Rectal smooth muscle tissue (tissue), 1 donor: ENCODE data around the gene RNF180.

ENCODE experiments used
- H3K27ac ChIP-seq: one replicate; pipeline ENCODE4 v1.7.0; 2013; ENCODE audit warnings: low read depth, low read length, inconsistent platforms
- H3K27me3 ChIP-seq: one replicate; pipeline ENCODE4 v1.7.0; 2013; ENCODE audit warnings: low read length; ENCODE audit not compliant: control insufficient read depth, insufficient read depth
- H3K36me3 ChIP-seq: one replicate; pipeline ENCODE4 v1.7.0; 2013; ENCODE audit warnings: low read length; ENCODE audit not compliant: control insufficient read depth, insufficient read depth
- H3K4me1 ChIP-seq: one replicate; pipeline ENCODE4 v1.7.0; 2013; ENCODE audit warnings: low read length; ENCODE audit not compliant: control insufficient read depth, insufficient read depth
- H3K4me3 ChIP-seq: one replicate; pipeline ENCODE4 v1.7.0; 2013; ENCODE audit warnings: low read length
- H3K9ac ChIP-seq: one replicate; pipeline ENCODE4 v1.7.0; 2013; ENCODE audit warnings: low read length

The RNF180 gene

DNA sequence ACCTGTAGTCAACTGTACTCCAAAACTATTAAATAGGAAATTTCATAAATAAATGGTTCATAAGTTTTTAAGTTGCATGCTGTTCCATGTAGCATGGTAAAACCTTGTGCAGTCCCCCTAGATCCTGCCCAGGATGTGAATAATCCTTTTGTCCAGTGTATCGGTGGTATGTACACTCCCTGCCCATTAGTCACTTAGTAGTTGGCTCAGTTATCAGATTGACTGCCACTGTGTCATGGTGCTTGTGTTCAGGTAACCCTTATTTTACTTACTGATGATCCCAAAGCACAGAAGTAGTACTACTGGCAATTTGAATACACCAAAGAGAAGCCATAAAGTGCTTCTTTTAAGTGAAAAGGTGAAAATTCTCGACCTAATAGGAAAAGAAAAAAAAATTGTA is 134.2 kb downstream of the RNF180 start:
- Histone ChIP-seq H3K4me3 (no peak overlapping the region), H3K9ac (no peak overlapping the region), H3K4me1 (no peaks in the 10 kb centered on the region), H3K27ac (no peak overlapping the region), H3K27me3 (no peaks in the 10 kb centered on the region), H3K36me3 (no peaks in the 10 kb centered on the region)

- Histone ChIP-seq H3K4me3 (no peak overlapping the region), H3K27me3 (no peaks in the 10 kb centered on the region), H3K9ac (no peak overlapping the region), H3K36me3 (no peaks in the 10 kb centered on the region), H3K4me1 (no peaks in the 10 kb centered on the region), H3K27ac (no peak overlapping the region)
Observed at GRCh38 chr5:64301566-64301965, 135.9 kb downstream of the RNF180 start.

DNA sequence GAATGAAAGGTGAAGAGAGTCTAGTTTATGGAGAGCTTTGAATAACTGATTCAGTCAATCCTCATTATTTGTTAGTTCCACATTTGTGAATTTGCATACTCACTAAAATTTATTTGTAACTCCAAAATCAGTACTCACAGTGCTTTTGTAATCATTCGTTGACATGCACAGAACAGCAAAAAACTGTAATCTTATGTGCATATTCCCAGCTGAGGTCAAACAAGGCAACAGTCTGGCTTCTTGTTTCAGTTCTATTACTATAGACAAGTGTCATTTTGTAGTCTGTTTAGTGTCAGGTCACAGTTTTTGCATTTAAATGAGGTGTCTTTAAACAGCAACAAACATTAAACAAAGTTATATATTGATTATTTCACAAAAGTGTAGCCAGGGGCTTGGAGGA is 142.5 kb downstream of the RNF180 start:
- Histone ChIP-seq H3K27ac (no peak overlapping the region), H3K9ac (no peak overlapping the region), H3K4me3 (no peak overlapping the region), H3K4me1 (no peaks in the 10 kb centered on the region), H3K27me3 (no peaks in the 10 kb centered on the region), H3K36me3 (no peaks in the 10 kb centered on the region)

- Histone ChIP-seq H3K9ac (no peak overlapping the region), H3K36me3 (no peaks in the 10 kb centered on the region), H3K27ac (no peak overlapping the region), H3K27me3 (no peaks in the 10 kb centered on the region), H3K4me3 (no peak overlapping the region), H3K4me1 (no peaks in the 10 kb centered on the region)
Observed at GRCh38 chr5:64312491-64312890, 146.8 kb downstream of the RNF180 start.

DNA sequence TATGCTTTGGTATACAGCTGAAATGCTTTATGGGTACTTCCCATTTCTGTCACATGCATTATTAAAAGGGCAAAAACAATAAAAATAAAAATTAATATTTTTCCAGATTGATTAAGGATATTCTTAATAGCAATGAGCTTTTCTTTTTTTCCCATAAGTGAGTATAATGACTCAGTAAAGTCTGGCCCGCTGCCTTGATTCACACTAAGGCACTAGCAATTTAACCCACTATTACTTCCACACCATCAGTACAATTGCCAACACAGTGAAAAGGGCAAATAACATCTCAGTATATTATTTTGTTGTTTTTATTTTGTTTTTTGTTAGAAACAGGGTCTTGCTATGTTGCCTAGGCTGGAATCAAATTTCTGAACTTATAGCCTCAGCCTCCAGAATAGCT is 150.1 kb downstream of the RNF180 start:
- no peaks in the 10 kb centered on the region for H3K27me3 ChIP-seq
- H3K4me3 ChIP-seq: no peak overlapping the region
- no peak overlapping the region for H3K27ac ChIP-seq
- H3K9ac ChIP-seq: no peak overlapping the region
- H3K36me3 ChIP-seq: no peaks in the 10 kb centered on the region
- H3K4me1 ChIP-seq: no peaks in the 10 kb centered on the region

DNA sequence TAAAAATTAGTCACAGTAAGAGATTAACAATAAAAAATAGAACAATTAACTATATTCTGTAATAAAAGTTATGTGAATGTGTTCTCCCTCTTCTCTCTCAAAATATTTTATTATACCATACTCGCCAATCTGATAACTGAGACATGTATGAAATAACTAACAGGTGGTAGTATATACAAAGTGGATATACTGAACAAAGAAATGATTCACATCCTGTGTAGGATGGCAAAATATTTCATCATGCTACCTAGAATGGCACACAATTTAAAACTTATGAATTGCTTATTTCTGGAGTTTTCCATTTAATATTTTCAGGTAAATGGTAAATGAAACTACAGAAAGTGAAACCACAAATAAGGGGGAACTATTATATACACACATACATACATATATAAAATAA is 152.5 kb downstream of the RNF180 start:
- Histone ChIP-seq H3K4me1 (no peaks in the 10 kb centered on the region), H3K27me3 (no peaks in the 10 kb centered on the region), H3K9ac (no peak overlapping the region), H3K4me3 (no peak overlapping the region), H3K27ac (no peak overlapping the region), H3K36me3 (no peaks in the 10 kb centered on the region)

GRCh38 chr5:64323591-64323990 is 157.9 kb downstream of the RNF180 start:
- Histone ChIP-seq H3K4me1 (no peaks in the 10 kb centered on the region), H3K9ac (no peak overlapping the region), H3K27me3 (no peaks in the 10 kb centered on the region)

DNA sequence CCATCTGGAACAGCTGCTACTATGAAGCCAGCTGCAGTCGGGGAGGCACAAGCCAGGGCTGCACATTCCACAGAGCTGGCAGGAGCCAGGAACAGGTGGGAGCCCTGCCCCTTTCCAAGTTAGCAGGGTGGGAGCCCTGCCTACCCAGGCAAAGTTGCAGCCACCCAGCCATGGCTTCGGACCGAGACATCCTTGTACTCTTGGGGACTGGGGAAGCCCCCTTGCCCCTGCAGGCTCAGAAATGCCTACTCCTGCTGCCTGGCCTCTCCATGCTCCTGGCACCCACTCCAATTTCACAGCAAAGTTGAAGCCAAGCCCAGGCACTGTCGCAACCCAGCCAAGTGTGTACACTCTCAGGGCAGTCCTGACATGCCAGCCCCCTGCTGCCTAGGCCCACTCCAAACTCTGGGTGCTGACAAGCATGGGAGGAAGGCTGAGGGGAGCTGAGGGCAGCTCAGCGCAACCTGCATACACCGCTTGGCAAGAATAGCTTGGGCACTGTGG is 165.1 kb downstream of the RNF180 start:
- Histone ChIP-seq H3K4me1 (no peaks in the 10 kb centered on the region), H3K27ac (no peak overlapping the region), H3K36me3 (peaks cover 2% of the 10 kb centered on the region), H3K4me3 (no peak overlapping the region), H3K9ac (no peak overlapping the region), H3K27me3 (no peaks in the 10 kb centered on the region)

More at GRCh38 chr5:64323591-64323990, 157.9 kb downstream of the RNF180 start:
- no peak overlapping the region for H3K4me3 ChIP-seq
- H3K27ac ChIP-seq: no peak overlapping the region
- no peaks in the 10 kb centered on the region for H3K36me3 ChIP-seq

GRCh38 chr5:64331597-64332277 is 166.1 kb downstream of the RNF180 start:
- Histone ChIP-seq H3K27ac (no peak overlapping the region), H3K4me1 (no peaks in the 10 kb centered on the region), H3K4me3 (no peak overlapping the region), H3K27me3 (no peaks in the 10 kb centered on the region), H3K36me3 (peaks cover 2% of the 10 kb centered on the region), H3K9ac (no peak overlapping the region)

GRCh38 chr5:64333886-64334285 is 168.2 kb downstream of the RNF180 start:
- H3K27me3 ChIP-seq: no peaks in the 10 kb centered on the region
- H3K4me3 ChIP-seq: no peak overlapping the region
- peaks cover 2% of the 10 kb centered on the region for H3K36me3 ChIP-seq
- H3K4me1 ChIP-seq: no peaks in the 10 kb centered on the region
- H3K27ac ChIP-seq: no peak overlapping the region
- H3K9ac ChIP-seq: no peak overlapping the region

DNA sequence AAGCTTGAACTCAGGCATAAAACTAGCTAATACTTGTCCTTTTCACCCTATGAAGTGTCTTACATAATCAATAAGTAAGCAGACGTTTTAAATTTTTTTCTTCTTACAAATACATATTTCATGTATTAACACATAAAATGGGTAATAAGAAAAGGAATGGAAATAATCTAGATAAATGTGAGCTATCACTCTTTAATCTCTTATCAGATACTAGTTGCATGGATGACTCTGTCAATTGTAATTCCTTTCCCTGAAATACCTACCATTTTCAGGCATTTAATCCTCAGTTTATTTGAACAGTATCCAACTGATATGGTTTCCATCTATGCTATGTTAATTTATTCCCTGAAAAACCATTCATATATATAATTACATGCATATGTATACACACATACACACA is 174.1 kb downstream of the RNF180 start:
- no peak overlapping the region for H3K4me3 ChIP-seq

DNA sequence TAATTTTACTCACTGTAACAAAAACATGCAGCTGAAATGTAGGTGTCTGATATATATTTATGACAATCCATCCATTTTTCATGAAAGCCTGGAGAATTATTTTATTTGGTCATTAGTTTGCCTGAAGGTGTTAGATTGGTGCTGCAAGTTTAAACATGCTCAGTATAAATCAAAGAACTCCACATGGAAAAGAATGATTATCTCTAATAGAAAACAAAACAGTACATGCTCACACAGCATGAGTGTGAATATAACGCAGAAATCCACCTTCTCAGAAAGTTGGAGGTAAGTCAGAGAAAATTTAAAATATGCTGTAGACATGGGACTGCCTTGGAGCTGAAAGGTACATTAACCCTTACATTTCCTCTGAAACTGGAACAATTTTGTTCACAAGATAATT is 174.7 kb downstream of the RNF180 start:
- Histone ChIP-seq H3K27me3 (no peaks in the 10 kb centered on the region), H3K4me1 (no peaks in the 10 kb centered on the region), H3K27ac (no peak overlapping the region), H3K4me3 (no peak overlapping the region), H3K36me3 (no peaks in the 10 kb centered on the region), H3K9ac (no peak overlapping the region)

More for the DNA sequence above, 174.1 kb downstream of the RNF180 start:
- no peaks in the 10 kb centered on the region for H3K36me3 ChIP-seq
- no peak overlapping the region for H3K27ac ChIP-seq
- no peak overlapping the region for H3K9ac ChIP-seq
- H3K27me3 ChIP-seq: no peaks in the 10 kb centered on the region
- H3K4me1 ChIP-seq: no peaks in the 10 kb centered on the region

DNA sequence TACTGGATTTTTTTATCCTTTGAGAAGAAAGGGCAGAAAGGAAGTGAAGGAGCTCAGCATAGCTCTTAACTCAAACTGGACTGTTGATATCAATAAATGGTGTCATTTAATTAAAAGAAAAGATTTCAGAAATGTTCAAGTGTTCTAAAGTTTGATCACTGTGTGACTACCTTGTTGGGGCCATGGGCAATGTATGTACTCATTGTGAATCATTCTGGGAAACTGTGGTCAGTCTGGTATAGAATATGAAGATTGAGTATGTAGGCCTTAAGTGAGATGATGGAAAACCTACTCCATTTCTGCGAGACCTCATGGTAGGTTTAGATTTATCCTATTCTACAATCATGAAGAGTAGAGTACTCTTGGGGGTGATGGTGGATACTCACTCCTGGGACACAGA is 175.7 kb downstream of the RNF180 start:
- H3K4me1 ChIP-seq: no peaks in the 10 kb centered on the region

More for the DNA sequence above, 175.7 kb downstream of the RNF180 start:
- Histone ChIP-seq H3K36me3 (no peaks in the 10 kb centered on the region), H3K4me3 (no peak overlapping the region), H3K27me3 (no peaks in the 10 kb centered on the region), H3K27ac (no peak overlapping the region), H3K9ac (no peak overlapping the region)
